GM12873 (cell line): ENCODE data around the gene TAAR9.

Source experiments
- TF ChIP-seq, protein P1 (sequence below): IDR thresholded peaks from 2 replicates; pipeline ENCODE4 v1.5.1; 2012; ENCODE audit warnings: low read depth, mild to moderate bottlenecking, moderate library complexity, low read length, control low read depth; ENCODE audit not compliant: insufficient read depth; ENCODE audit errors: missing control alignments

The TAAR9 gene, protein sequence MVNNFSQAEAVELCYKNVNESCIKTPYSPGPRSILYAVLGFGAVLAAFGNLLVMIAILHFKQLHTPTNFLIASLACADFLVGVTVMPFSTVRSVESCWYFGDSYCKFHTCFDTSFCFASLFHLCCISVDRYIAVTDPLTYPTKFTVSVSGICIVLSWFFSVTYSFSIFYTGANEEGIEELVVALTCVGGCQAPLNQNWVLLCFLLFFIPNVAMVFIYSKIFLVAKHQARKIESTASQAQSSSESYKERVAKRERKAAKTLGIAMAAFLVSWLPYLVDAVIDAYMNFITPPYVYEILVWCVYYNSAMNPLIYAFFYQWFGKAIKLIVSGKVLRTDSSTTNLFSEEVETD

DNA sequence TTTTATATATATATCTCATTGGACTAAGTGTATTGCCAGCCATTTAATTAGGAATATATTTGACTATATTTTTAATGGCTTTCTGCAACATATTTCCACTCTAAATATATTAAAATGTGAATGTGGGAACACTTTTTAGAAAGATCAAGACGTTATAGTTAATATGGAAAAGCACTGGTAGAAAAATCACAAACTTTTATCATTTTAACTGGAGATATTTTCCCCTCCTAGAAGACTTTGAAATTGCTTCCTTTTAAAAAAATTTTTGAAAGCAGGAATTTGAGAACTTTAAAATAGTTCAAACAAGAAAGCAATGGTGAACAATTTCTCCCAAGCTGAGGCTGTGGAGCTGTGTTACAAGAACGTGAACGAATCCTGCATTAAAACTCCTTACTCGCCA, at the start of gene TAAR9:
Gene TAAR9, plus strand, starts transcription at position 301 of the 400 bp plus-strand sequence. Its CDS starts 13 bp downstream, at position 314.
- TF ChIP-seq, protein P1, sequence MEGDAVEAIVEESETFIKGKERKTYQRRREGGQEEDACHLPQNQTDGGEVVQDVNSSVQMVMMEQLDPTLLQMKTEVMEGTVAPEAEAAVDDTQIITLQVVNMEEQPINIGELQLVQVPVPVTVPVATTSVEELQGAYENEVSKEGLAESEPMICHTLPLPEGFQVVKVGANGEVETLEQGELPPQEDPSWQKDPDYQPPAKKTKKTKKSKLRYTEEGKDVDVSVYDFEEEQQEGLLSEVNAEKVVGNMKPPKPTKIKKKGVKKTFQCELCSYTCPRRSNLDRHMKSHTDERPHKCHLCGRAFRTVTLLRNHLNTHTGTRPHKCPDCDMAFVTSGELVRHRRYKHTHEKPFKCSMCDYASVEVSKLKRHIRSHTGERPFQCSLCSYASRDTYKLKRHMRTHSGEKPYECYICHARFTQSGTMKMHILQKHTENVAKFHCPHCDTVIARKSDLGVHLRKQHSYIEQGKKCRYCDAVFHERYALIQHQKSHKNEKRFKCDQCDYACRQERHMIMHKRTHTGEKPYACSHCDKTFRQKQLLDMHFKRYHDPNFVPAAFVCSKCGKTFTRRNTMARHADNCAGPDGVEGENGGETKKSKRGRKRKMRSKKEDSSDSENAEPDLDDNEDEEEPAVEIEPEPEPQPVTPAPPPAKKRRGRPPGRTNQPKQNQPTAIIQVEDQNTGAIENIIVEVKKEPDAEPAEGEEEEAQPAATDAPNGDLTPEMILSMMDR, result no peak

DNA sequence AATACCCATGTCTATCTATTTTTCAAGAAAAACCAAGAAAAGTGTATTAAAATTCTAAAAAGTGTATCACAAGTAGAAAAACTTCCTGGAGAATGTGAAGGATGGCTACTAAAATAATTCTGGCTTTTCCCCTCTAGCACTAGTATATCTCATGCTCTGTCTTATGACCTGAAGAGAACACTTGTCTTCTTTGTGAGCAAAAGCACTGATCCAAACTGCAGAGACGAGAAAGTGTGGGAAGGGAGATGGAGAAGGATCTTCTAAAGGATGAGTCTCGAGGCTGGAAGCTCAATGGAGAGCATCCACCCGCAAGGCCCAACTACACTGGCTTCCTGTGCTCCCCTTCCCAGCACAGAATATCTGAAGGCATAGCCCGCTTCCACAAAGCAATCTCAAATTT, 48.7 kb upstream of the TAAR9 start:
- TF ChIP-seq, protein P1, result no peak

DNA sequence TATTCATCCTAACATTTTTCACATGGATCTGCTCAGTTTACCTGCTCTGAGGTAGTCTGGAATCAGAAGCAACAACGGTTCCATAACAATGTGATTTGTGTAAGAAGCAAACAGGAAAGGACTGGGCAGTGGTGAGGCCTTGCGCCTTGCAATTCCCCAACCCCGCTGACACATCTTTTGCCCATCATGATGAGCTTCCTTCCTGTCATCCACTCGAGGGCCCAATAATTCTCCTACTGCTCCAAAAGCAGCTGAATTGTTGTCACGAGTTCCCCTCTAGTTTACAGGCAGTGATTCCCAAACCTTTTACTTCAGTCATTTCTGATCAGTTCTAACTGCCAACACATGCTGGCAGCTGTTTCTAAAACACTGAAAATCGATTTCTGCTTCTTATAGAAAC, 48.1 kb upstream of the TAAR9 start:
- TF ChIP-seq, protein P1, result no peak

DNA sequence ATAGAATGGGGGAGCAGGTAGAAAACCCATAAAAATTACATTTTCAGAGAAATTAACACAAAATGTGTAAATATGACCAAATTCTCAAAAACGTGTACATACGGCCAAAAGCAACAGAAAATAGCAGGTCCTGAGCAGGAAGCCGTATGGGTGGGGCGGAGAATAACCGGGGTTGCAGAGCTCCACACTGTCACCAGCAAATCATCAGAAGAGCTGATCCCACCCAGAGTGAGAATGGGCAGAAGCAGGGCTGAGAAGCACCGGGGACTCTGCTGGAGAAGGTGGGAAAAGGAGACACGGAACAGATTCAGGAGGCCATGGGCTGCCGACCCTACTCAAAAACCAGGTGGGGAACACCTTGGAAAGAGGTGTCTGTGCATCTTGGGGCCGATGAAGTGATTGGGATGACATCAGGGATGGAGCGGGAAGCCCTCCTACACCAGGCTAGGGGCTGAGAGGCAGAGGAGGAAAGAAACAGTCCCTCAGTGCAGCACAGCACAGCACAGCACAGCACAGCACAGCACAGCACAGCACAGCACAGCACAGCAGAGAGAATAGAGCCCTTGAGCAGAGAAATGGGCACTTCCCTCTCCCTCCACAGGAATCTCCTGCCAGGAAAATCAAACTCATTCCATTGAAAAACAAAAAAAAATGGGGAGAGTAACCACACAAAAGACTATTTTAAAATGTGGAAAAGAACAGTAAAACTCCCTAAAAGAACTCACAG, 47.4 kb upstream of the TAAR9 start:
- TF ChIP-seq, protein P1, result no peak

DNA sequence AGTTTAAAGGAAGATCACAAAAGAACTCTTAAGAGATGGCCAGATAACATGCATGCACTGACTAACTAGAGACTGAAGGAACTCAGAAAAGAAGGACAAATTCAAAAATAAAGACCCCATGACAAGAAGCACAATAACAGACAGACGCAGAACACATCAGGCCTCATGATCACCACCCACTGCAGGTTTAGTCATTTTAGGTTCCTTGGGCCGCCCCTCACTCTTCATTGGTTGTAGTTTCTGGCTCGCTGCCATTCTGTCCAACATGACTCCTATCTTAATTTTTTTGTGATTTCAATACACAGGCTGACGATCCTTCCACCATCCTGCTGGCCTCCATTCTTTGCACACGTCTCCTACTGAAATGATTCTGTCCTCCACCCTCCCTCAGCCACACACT, 46.8 kb upstream of the TAAR9 start:
- TF ChIP-seq, protein P1, result no peak

DNA sequence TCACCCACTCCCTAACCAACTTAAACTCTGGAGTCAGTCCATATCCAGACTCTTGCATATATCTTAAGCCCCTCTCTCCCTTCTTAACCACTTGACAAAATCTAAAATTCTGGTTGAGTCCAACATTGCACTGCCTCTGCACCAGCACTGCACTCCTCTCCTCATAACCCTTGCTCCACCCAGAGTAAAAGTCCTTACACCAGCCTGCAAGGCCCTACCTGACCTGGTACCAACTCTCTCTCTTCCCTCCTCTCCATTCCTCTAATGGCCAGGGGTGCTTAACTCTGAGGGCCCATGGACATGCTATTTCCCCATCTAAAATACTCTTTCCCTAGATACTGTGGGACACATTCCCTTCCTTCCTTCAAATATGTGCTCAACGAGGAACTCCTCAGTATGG, 46.2 kb upstream of the TAAR9 start:
- TF ChIP-seq, protein P1, result no peak

DNA sequence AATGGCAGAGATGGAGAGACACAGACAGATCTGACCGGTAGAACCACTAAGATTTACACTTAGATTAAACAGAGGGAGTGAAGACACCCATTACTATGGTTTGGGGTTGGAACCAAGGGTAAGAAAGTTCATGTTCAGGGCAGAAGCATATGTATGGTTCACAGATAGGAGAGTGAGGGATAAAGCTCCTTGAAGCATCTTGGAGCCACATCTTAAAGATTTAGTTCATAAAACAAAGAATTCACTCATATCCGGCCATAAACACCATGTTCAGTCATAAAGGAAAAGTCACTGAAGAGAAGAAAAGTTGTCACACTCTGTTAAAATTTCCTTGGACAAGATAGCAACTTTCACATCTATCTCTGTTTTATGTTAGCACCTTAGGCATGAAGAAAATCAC, 43.1 kb upstream of the TAAR9 start:
- TF ChIP-seq, protein P1, result no peak
